Measurements from ENCODE around the gene CLDN9.
A peak's percentile ranks its signal among the peaks of the same experiment; 100 is the strongest.
"Not testable (repeated sequence)": the region's sequence is repeated elsewhere in the genome, so short reads cannot be mapped to it uniquely, and the experiment has no call there.

The CLDN9 gene

GRCh38 chr16:3054965-3055733 is 42.4 kb downstream of the CLDN9 start:
- no peak for DNase-seq (ENCODE audit: low read depth in 2 of 2)

GRCh38 chr16:3055734-3056115 is 43.0 kb downstream of the CLDN9 start:
- not testable (repeated sequence) for DNase-seq (ENCODE audit: low read depth in 2 of 2)

GRCh38 chr16:3056336-3057180 is 43.8 kb downstream of the CLDN9 start:
- DNase-seq (ENCODE audit: low read depth in 2 of 2), result no peak

GRCh38 chr16:3057181-3058138 is 44.7 kb downstream of the CLDN9 start:
- DNase-seq (ENCODE audit: low read depth in 2 of 2), result no peak

GRCh38 chr16:3058139-3059030 is 45.7 kb downstream of the CLDN9 start:
- no peak for DNase-seq (ENCODE audit: low read depth in 2 of 2)

- DNase-seq (ENCODE audit: low read depth in 2 of 2), result peak; percentile 68 to 76
Observed at GRCh38 chr16:3059041-3059722, 46.5 kb downstream of the CLDN9 start.

- DNase-seq (ENCODE audit: low read depth in 2 of 2), result no peak
Observed at GRCh38 chr16:3059723-3060242, 47.1 kb downstream of the CLDN9 start.

GRCh38 chr16:3060339-3061127 is 47.8 kb downstream of the CLDN9 start:
- DNase-seq (ENCODE audit: low read depth in 2 of 2), result no peak

GRCh38 chr16:3062553-3062952 is 49.8 kb downstream of the CLDN9 start:
- DNase-seq (ENCODE audit: low read depth in 2 of 2), result no peak

GRCh38 chr16:3063625-3064386 is 51.1 kb downstream of the CLDN9 start:
- no peak for DNase-seq (ENCODE audit: low read depth in 2 of 2)

Data from stimulated activated CD8-positive, alpha-beta memory T cell treated with anti-CD3 and anti-CD28 coated beads, Interleukin-15, amount 100 ng/mL, for 4 hours (primary cell).